WERI-Rb-1 (cell line): ENCODE measurements around the gene RALGAPA2.

ENCODE experiments used
- DNase-seq: peaks from one replicate; pipeline ENCODE4 v3.0.0-alpha.2; 2020
- H3K27ac ChIP-seq: fragments of 250-450 bp; sonication (Bioruptor Pico); 2 replicates; pipeline ENCODE4 v1.5.1; 2020; ENCODE audit warnings: mild to moderate bottlenecking, moderate library complexity
- H3K27me3 ChIP-seq: fragments of 250-450 bp; sonication (Bioruptor Pico); 2 replicates; pipeline ENCODE4 v1.5.1; 2021; ENCODE audit warnings: mild to moderate bottlenecking, low read depth, moderate library complexity; ENCODE audit not compliant: insufficient read depth, severe bottlenecking
- H3K36me3 ChIP-seq: fragments of 250-450 bp; sonication (Bioruptor Pico); 2 replicates; pipeline ENCODE4 v1.5.1; 2020; ENCODE audit warnings: mild to moderate bottlenecking, moderate library complexity
- H3K4me3 ChIP-seq: 2 replicates; pipeline ENCODE4 v1.5.1; 2011; ENCODE audit warnings: low read depth, mild to moderate bottlenecking, control low read depth, low read length
- H3K9me3 ChIP-seq: fragments of 250-450 bp; sonication (Bioruptor Pico); 2 replicates; pipeline ENCODE4 v1.5.1; 2021; ENCODE audit warnings: mild to moderate bottlenecking, moderate library complexity; ENCODE audit not compliant: severe bottlenecking
- TF ChIP-seq, protein P1 (sequence below): IDR thresholded peaks from 2 replicates; pipeline ENCODE4 v1.5.1; 2011; ENCODE audit warnings: low read depth, mild to moderate bottlenecking, control low read depth, inconsistent platforms, low read length

The RALGAPA2 gene

DNA sequence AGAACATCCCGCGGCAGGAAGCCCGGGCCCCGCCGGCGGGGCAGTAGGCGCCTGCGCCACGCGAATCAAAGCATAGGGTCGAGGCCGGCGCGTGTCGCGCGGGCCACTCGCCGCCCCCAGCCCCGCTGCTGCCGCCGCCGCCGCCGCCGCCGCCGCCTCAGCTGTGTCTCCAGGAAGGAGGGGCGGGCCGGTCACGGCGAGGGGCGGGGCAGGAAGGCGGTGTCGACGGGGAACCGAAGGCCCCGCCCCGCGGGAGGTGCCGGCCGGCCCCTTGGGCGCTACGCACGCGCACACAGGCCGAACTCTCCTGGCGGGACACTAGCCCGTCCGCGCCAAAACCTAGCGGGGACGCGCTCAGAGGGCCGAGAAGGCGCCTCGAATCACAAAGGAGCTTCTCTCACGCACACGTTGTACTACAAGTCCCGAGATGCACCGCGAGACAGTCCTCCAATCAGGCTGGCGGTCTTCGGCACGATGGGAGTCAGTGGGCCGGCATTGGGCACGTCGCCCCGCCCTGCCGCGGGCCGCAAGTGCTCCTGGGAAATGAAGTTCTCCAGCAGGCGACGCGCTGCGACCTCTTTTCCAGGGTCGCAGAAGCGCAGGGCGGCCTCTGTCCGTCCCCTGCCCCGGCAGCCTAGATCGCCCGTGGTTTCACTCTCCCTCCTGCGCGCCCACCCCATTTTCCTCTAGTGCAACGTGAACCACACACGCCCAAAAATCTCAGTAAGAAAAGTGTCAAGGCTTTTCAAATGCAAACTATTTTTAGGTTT is at the start of gene RALGAPA2:
TSS of gene RALGAPA2 (minus strand) at position 171 of the 770 bp plus-strand sequence. CDS start at position 7, 164 bp downstream.
- H3K27ac ChIP-seq, result peak within 1 kb of the TSS; percentile 79
- no peaks in the 10 kb centered on the region for H3K36me3 ChIP-seq
- no peaks in the 10 kb centered on the region for H3K9me3 ChIP-seq
- TF ChIP-seq, protein P1, sequence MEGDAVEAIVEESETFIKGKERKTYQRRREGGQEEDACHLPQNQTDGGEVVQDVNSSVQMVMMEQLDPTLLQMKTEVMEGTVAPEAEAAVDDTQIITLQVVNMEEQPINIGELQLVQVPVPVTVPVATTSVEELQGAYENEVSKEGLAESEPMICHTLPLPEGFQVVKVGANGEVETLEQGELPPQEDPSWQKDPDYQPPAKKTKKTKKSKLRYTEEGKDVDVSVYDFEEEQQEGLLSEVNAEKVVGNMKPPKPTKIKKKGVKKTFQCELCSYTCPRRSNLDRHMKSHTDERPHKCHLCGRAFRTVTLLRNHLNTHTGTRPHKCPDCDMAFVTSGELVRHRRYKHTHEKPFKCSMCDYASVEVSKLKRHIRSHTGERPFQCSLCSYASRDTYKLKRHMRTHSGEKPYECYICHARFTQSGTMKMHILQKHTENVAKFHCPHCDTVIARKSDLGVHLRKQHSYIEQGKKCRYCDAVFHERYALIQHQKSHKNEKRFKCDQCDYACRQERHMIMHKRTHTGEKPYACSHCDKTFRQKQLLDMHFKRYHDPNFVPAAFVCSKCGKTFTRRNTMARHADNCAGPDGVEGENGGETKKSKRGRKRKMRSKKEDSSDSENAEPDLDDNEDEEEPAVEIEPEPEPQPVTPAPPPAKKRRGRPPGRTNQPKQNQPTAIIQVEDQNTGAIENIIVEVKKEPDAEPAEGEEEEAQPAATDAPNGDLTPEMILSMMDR, result no peak
- H3K27me3 ChIP-seq, result no peaks in the 10 kb centered on the region
- peak; percentile 97 for DNase-seq
- peak within 1 kb of the TSS; percentile 79 for H3K4me3 ChIP-seq

DNA sequence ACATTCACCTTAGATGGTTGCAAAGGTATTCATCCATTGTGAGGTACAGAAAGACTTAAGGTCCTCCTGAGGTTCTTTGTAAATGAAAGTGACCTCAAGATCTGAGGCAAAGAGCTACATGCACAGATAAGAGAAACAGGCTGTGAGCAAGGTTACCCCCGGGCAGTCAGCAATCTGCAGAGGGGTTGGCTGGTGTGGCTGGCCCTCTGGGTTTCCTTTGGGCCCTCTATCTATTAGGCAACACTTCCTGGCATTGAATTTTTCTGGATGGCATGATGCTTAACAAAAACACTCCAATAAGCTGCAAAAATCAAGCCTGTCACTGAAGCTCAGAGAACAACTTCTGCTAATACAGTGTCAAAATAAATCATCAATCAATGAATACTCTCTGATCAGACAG is 48.9 kb upstream of the RALGAPA2 start:
- H3K9me3 ChIP-seq, result no peaks in the 10 kb centered on the region
- H3K36me3 ChIP-seq, result no peaks in the 10 kb centered on the region
- TF ChIP-seq, protein P1, result no peak
- no peak for DNase-seq
- no peaks in the 10 kb centered on the region for H3K27me3 ChIP-seq
- no peak overlapping the region for H3K27ac ChIP-seq
- no peak overlapping the region for H3K4me3 ChIP-seq

DNA sequence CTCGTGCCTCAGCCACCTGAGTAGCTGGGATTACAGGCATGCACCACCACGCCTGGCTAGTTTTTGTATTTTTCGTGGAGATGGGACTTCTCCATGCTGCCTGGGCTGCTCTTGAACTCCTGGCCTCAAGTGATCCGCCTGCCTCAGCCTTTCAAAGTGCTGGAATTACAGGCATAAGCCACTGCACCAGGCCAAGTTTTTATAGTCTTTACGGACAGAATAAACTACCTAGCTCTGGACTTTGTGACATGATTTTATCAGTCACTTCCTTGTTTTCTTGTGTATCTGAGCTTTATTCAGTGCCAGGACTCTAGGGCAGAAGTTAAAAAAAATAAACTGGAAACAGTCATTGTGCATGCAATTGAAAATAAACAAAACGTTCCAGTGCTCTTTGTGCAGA is 46.7 kb upstream of the RALGAPA2 start:
- TF ChIP-seq, protein P1, result no peak
- Histone ChIP-seq H3K4me3 (no peak overlapping the region), H3K27ac (no peak overlapping the region), H3K9me3 (no peaks in the 10 kb centered on the region), H3K27me3 (no peaks in the 10 kb centered on the region), H3K36me3 (no peaks in the 10 kb centered on the region)
- no peak for DNase-seq

DNA sequence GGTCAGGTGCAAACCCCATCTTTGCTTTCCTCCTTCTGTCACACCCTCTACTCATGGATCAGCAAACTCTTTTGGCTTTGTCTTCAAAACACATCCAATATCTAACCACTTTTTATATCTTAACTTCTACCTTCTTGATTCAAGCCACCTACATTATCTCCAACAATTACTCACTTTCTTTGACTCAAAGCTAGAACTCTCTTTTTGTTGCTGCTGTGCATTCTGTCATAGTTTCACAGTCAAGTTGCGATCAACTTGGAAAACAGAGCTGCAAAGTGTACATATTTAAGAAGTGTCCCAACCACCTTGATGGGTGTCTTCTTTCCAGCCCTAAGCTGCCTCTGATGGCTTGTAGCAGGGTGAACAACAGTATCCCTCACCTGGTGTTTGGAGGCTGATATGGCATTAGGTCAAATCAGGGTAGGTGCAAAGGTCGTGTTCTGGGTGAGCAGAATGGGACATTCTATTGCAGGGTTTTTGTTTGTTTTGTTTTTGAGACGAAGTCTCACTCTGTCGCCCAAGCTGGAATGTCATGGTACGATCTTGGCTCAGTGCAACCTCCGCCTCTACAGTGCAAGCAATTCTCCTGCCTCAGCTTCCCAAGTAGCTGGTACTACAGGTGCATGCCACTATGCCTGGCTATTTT is 43.4 kb upstream of the RALGAPA2 start:
- TF ChIP-seq, protein P1, result no peak
- Histone ChIP-seq H3K4me3 (no peak overlapping the region), H3K36me3 (no peaks in the 10 kb centered on the region), H3K9me3 (no peaks in the 10 kb centered on the region), H3K27me3 (no peaks in the 10 kb centered on the region), H3K27ac (no peak overlapping the region)
- no peak for DNase-seq

DNA sequence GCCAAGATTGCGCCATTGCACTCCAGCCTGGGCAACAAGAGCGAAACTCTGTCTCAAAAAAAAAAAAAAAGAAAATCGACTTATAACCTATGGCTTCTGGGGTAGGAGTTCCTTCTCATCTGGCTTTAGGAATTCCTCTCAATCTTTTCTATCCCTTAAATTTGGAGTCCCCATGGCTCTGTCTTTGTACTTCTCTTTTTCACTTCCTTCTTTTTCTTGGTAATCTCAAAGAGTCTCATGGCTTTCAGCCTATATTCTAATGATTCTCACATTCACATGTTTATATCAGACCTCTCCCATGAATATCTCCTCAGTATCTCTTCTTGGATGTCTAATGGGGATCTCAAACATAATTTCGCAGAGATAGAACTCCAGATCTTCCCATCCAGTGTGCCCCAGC is 42.8 kb upstream of the RALGAPA2 start:
- H3K27me3 ChIP-seq, result no peaks in the 10 kb centered on the region
- TF ChIP-seq, protein P1, result no peak
- H3K9me3 ChIP-seq, result no peaks in the 10 kb centered on the region
- H3K4me3 ChIP-seq, result no peak overlapping the region
- H3K36me3 ChIP-seq, result no peaks in the 10 kb centered on the region
- no peak overlapping the region for H3K27ac ChIP-seq
- DNase-seq, result no peak
